Measurements from ENCODE around the gene GJB6. TPM values are rescaled to one million over a fixed set of nuclear protein-coding genes. Genes with fewer than 3 reads are reported as not detected.

GJB6 gene
- total and polyA plus RNA-seq, 2 of the 4 experiments (the other 2 are of a cell fraction): not detected

GRCh38 chr13:20241593-20241992 is 9.5 kb upstream of the GJB6 start:
- TF ChIP-seq CTCF (conservative IDR thresholded peaks at IDR 0.05; ENCODE audit: low read depth, low read length): no peak
- Histone ChIP-seq H4K91ac (ENCODE audit: insufficient read depth, low read depth, low read length) (no peak overlapping the region), H4K8ac (ENCODE audit: low read depth in 2 of 2, low read length in 2 of 2) (no peak overlapping the region), H2AK5ac (ENCODE audit: low read depth, low read length) (no peak overlapping the region), H3K9me1 (ENCODE audit: insufficient read depth, low read length) (no peaks in the 10 kb centered on the region), H2AK9ac (replicated peaks; ENCODE audit: low read depth, low read length, poor library complexity) (no peak overlapping the region), H3K9ac (ENCODE audit: low read depth, low read length) (no peak overlapping the region), H3K4ac (ENCODE audit: low read depth, low read length) (no peak overlapping the region), H3K23ac (ENCODE audit: low read depth, low read length) (no peak overlapping the region), H2AFZ (replicated peaks; ENCODE audit: low read length, poor library complexity) (no peak overlapping the region), H2BK20ac (ENCODE audit: low read depth, low read length) (no peak overlapping the region), H3K18ac (ENCODE audit: low read depth, low read length) (no peak overlapping the region), H3K27me3 (ENCODE audit: control insufficient read depth, insufficient read depth, low read length) (peaks cover 44% of the 10 kb centered on the region), H3K36me3 (ENCODE audit: control insufficient read depth, insufficient read depth, low read length) (no peaks in the 10 kb centered on the region), H3K4me2 (ENCODE audit: low read depth, low read length) (no peak overlapping the region), H3K79me1 (ENCODE audit: low read depth in 1 of 2, low read length in 2 of 2) (no peaks in the 10 kb centered on the region), H3K4me1 (ENCODE audit: control insufficient read depth, insufficient read depth, low read length) (no peaks in the 10 kb centered on the region), H4K20me1 (ENCODE audit: insufficient read depth, low read length) (no peaks in the 10 kb centered on the region), H3K56ac (ENCODE audit: extremely low read depth, insufficient read depth, low read length) (no peak overlapping the region), H3K4me3 (ENCODE audit: insufficient read depth, low read depth, low read length) (no peak overlapping the region), H4K5ac (ENCODE audit: low read depth, low read length) (no peak overlapping the region), H2BK120ac (ENCODE audit: low read depth, low read length) (no peak overlapping the region), H2BK15ac (ENCODE audit: low read depth, low read length) (no peak overlapping the region), H3K27ac (ENCODE audit: insufficient read depth, low read length) (no peak overlapping the region), H2BK5ac (ENCODE audit: low read depth, low read length, poor library complexity, severe bottlenecking) (no peak overlapping the region), H3K14ac (replicated peaks; ENCODE audit: low read depth, low read length) (no peak overlapping the region), H3K9me3 (ENCODE audit: control insufficient read depth, insufficient read depth, low read length) (no peaks in the 10 kb centered on the region)
- ChIA-PET POLR2A (ENCODE audit: unreplicated experiment) (no interaction called here), CTCF (no interaction called here)
- intact Hi-C loops (cut with micrococcal nuclease) (no loop called here), in situ Hi-C loops (cut with MboI; ENCODE audit: low sequenced_read_pairs) (no loop called here), dilution Hi-C loops (cut with HindIII; ENCODE audit: low sequenced_read_pairs, unreplicated experiment) (no loop called here)
- no peak for ATAC-seq (ENCODE audit: low read depth)
- BruUV-seq (replicated peaks): no TSS peak
- 80% methylated on average over 1 of the region's 2 CpGs; no CpG with 5 or more reads in 1 of the 2 experiments for WGBS, 2 experiments (ENCODE audit: extremely low coverage in 2 of 2, insufficient read length in 1 of 2)
- DNase-seq: no peak

Measured in IMR-90 (cell line).